Measurements from ENCODE around the gene FAM169A.

DNA sequence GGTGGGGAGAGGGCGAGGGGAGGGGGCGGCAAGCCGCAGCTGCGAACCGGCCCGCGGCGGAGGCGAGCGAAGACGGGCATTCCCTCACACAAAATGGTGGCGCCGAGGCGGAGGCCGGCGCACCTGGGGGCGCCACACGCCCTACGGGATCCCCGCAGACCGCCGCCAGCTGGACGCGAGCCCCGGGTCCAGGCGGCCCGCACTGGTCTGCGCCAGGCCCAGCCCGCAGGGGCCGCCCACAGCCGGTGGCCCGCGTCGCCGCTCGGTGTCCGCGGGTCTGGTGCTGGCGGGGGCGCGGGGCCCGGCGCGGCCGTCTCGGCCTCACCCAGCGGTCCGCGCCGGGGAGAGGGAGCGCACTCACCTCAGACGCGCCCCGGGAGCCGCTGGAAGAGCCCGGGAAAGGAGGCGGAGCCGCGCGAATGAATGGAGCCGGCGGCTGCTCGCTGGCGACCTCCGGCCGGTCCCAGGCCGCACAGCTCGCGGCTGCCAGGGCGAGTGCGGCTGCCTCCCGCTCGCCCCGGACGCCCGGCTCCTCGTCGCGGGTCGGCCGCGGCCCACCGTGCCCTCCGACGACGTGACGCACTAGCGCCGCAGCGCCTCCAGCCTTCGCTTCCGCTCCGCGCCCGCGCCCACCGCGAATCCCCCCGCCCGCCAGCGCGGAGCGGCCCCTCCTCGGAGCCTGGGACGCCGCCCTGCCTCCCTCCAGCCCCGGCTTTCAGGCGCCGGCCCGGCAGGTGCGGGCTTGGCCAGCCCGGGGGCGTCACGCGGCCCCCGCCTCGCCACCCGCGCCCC, at the start of gene FAM169A:
- TF ChIP-seq POLR2AphosphoS5 (IDR thresholded peaks at IDR 0.05; ENCODE audit: borderline replicate concordance, low read depth, low read length) (no peak), EZH2 (IDR thresholded peaks at IDR 0.05) (no peak)
